Upper lobe of left lung (tissue), 4 donors: Measurements from ENCODE around the gene GPHA2.

Experiments used
- CTCF ChIP-seq, 6 experiments: fragments of 450-650 bp in 4 of 6; fragments of 200-600 bp in 2 of 6; sonication (generic) in 2 of 6; IDR thresholded peaks; one replicate each; pipeline ENCODE4 v1.5.1; 2016 to 2019; ENCODE audit warnings: antibody characterized with exemption in 6 of 6
- POLR2AphosphoS5 ChIP-seq, 2 donors: sonication (generic); formaldehyde crosslinking; IDR thresholded peaks; one replicate each; pipeline ENCODE4 v1.5.1; 2017; ENCODE audit warnings: antibody characterized with exemption in 2 of 2

- TF ChIP-seq POLR2AphosphoS5 (IDR thresholded peaks at IDR 0.05) (no peak), CTCF (IDR thresholded peaks at IDR 0.05) (no peak)
Measured at GRCh38 chr11:64898541-64898940, 37.2 kb downstream of the GPHA2 start.
